Measurements from ENCODE around the gene PEX11B. TPM values are rescaled to one million over a fixed set of nuclear protein-coding genes. Genes with fewer than 3 reads are reported as not detected.

Gene PEX11B
- total RNA-seq, 1 donor from 2014 or later: 32.2 TPM

DNA sequence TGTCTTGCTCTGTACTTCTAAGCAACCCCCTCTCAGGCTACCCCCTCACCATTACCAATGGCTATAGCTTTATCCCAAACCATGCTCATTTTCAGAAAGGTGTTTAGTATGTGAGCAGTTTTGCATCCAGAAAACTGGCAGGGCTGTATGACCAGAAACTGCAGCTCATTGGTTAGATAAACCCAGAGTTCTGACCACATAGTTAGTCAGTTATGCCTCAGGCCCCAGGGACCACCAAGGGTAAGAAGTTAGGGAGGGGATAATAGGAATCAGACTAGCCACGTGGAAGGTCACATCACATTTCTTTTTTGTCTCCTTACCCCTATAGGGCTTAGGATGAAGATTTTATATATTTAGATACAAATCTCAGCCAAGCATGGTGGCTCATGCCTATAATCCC lies 9.9 kb downstream of the PEX11B start:
- no peak overlapping the region for H3K27ac Mint-ChIP-seq
- H3K9me3 Mint-ChIP-seq: no peaks in the 10 kb centered on the region
- no peaks in the 10 kb centered on the region for H3K27me3 Mint-ChIP-seq
- peaks cover 5% of the 10 kb centered on the region for H3K4me1 Mint-ChIP-seq (ENCODE audit: unreplicated experiment)
- no peak for DNase-seq (ENCODE audit: extremely low spot score, unreplicated experiment)
- no peak overlapping the region for H3K4me3 Mint-ChIP-seq
- peaks cover 3% of the 10 kb centered on the region for H3K36me3 Mint-ChIP-seq
- TF ChIP-seq CTCF (conservative IDR thresholded peaks at IDR 0.05): no peak

DNA sequence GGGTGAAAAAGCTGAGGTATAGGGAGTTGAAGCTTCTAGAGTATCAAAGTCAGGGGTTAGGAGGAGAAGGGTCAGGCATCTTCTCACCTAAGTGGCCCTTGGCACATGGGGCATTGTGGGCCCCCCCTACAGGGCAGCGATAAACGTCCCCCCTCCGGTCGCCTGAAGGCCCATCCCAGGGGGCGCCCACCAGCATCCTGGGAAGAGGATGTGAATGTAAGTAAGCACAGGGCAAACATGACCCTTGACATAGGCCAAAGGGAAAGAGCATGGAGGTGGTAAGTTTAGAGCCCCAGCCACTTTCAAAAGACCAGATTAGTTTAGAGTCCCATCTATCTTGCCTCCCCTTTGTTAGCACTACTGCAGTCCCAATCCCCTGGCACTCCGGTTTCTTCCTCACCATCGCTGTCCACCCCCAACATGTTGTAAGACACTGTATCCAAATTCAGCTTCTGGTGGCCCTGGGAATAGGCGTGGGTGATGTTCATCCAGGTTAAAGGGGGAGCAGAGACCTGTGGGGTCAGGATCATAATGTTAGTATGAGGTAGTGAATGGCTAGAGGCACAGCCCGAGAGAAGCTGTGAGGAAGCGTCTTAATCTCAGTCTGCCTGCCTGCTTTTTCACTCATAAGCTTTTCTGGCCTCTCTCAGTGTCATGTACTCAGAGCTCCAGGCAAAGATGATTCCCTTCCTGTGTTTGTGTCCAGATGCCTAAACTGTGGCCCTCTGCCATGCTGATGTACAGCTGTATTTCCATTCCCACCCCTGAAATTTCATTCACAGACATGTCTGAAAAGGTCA lies 11.4 kb downstream of the PEX11B start:
- DNase-seq (ENCODE audit: extremely low spot score, unreplicated experiment): no peak
- Mint-ChIP-seq H3K27ac (no peak overlapping the region), H3K27me3 (no peaks in the 10 kb centered on the region)

DNA sequence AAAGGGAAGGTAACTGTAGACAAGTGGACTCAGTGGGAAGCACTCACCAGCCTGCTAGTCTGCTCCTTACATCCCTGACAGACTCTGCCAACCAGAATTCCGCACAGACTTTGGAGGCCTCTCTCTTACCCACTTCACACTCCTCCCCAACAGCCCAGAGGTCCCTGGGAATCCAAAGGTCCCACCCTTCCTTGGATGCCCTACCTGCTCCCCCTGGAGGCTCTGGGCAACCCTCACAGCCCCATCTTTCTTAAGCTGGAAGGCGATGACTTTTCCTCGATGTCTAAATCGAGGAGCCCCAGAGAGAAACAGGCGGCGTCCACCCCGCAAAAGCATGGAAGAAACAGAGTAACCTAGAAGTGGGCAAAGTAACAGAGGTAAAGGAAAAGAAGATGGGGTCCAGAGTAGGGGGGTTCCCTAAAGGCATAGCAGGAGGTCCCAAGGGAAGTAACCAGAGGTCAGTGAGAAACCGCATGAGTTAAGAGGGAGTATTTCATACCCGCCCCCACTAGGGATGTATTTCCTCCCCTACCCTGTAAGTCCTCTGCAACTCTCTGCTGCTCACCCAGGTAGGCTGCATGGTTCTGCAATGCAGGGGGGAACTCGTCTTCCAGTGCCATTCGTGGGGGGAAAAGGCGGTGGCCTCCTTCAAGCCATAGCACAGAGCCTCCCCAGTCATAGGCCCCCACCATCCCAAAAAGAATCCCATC lies 17.1 kb downstream of the PEX11B start:
- H3K9me3 Mint-ChIP-seq: no peaks in the 10 kb centered on the region
- TF ChIP-seq CTCF (conservative IDR thresholded peaks at IDR 0.05): no peak
- H3K27ac Mint-ChIP-seq: no peak overlapping the region
- H3K4me3 Mint-ChIP-seq: no peak overlapping the region
- no peaks in the 10 kb centered on the region for H3K4me1 Mint-ChIP-seq (ENCODE audit: unreplicated experiment)
- H3K36me3 Mint-ChIP-seq: peaks cover under 1% of the 10 kb centered on the region
- no peaks in the 10 kb centered on the region for H3K27me3 Mint-ChIP-seq
- DNase-seq (ENCODE audit: extremely low spot score, unreplicated experiment): no peak

More for the DNA sequence above, 11.4 kb downstream of the PEX11B start:
- peaks cover 5% of the 10 kb centered on the region for H3K4me1 Mint-ChIP-seq (ENCODE audit: unreplicated experiment)
- no peak overlapping the region for H3K4me3 Mint-ChIP-seq
- peaks cover 3% of the 10 kb centered on the region for H3K36me3 Mint-ChIP-seq
- no peak for TF ChIP-seq CTCF (conservative IDR thresholded peaks at IDR 0.05)
- no peaks in the 10 kb centered on the region for H3K9me3 Mint-ChIP-seq

- Mint-ChIP-seq H3K4me3 (no peak overlapping the region), H3K27me3 (no peaks in the 10 kb centered on the region), H3K4me1 (ENCODE audit: unreplicated experiment) (no peaks in the 10 kb centered on the region), H3K9me3 (no peaks in the 10 kb centered on the region), H3K36me3 (no peaks in the 10 kb centered on the region), H3K27ac (no peak overlapping the region)
- DNase-seq (ENCODE audit: extremely low spot score, unreplicated experiment): no peak
- TF ChIP-seq CTCF (conservative IDR thresholded peaks at IDR 0.05): no peak
Observed at GRCh38 chr1:145898756-145899155, 19.8 kb downstream of the PEX11B start.

GRCh38 chr1:145897969-145898368 lies 20.5 kb downstream of the PEX11B start:
- Mint-ChIP-seq H3K27me3 (no peaks in the 10 kb centered on the region), H3K9me3 (no peaks in the 10 kb centered on the region), H3K27ac (no peak overlapping the region), H3K4me1 (ENCODE audit: unreplicated experiment) (no peaks in the 10 kb centered on the region), H3K36me3 (no peaks in the 10 kb centered on the region), H3K4me3 (no peak overlapping the region)
- no peak for DNase-seq (ENCODE audit: extremely low spot score, unreplicated experiment)
- TF ChIP-seq CTCF (conservative IDR thresholded peaks at IDR 0.05): no peak
